HG03378 (cell line): ENCODE measurements around the gene COL20A1.

Source experiments
- ATAC-seq: cut with Tn5 transposase; IDR thresholded peaks from one replicate; pipeline ENCODE4 v1.9.1; 2021; ENCODE audit warnings: mild to moderate bottlenecking, moderate library complexity; ENCODE audit not compliant: unreplicated experiment

COL20A1 gene

DNA sequence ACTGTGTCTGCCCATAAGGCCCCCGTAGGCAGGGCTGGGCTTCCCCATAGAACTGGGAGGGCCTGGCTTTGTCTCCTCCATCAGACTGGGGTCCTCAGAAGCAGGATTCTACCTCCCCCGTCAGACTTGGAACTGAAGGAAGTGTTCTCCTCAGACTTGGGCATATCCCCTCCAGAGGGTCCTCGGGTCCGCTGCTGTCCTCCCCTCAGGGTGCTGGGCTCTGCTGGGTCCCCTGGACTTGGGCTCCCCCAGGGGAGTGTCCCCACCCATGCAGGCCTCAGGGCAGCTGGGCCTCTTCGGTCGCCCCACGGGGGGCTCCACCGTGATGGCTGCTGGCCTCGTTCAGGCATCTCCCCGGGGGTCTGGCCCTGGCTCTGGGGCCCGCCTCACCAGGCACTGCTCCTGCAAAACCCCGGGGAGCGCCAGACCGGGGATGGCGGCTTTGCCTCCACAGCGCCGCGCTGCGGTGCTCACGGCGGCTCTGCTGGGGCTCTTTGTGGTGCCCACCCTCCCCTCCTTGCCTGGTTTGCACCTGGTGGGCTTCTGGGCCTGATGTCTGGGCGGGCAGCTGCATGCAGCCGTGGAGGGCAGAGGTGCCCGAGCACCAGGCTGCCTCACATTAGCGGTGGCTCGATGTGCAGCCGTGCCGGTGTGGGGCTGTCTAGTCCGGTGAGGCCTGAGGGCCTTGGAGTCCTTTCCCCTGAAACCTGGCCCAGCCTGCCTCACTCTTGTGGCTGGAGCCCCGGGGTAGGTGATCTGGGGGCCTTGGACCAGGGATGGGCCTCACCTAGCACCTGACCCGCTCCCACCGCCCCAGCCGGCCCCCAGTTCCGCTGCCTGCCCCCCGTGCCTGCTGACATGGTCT is 13.9 kb downstream of the COL20A1 start:
- ATAC-seq, result no peak

DNA sequence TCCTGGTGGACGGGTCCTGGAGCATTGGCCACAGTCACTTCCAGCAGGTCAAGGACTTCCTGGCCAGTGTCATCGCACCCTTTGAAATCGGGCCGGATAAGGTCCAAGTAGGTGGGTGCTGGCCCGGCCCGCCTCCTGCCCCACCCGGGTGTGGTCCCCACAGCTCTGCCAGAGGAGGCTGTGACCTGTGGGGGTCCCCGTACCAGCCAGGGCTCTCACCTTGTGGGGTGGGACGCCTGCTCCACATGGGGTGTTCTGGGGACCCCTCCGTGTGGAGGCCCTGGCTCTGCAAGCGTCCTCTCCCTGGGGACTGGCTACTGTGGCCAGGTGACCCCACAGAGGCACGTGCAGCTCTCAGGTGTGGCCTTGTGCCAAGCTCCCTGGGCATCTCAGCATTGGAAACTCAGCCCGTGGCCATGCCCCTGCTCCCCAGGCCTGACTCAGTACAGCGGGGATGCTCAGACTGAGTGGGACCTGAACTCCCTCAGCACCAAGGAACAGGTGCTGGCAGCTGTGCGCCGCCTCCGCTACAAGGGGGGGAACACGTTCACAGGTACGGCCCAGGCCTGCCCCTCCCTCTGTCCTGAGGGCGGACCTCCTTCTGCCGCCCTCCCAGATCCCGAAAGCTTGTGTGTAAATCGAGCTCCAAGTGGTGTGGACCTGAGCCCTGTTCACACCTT is 14.7 kb downstream of the COL20A1 start:
- no peak for ATAC-seq

DNA sequence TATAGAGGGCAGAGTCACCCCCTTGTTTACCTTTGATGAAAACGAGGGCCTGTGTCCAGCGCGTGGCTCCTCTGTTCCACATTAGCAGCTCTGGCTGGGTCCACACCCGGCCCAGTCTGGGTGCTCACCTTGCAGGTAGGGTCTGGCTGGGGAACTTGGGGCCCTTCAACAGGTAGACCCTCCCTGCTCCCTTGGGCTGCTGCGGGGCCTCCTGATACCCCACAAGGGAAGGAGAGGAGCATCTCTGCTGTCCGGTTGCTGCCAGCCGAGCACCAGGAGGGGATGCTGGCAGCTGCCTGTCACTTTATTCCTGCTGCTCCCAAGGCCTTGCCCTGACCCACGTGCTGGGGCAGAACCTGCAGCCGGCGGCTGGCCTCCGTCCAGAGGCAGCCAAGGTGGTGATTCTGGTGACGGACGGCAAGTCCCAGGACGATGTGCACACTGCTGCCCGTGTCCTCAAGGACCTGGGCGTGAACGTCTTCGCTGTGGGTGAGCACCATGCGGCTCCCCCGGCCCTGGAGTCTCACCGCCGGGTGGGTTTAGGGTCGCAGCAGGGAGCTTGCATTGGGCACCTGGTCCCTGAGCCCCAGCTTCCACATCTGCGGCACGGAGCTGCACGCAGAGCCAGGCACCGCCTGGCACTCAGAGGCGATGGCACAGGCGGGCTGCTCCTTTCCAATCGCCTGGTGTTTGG is 15.4 kb downstream of the COL20A1 start:
- no peak for ATAC-seq

DNA sequence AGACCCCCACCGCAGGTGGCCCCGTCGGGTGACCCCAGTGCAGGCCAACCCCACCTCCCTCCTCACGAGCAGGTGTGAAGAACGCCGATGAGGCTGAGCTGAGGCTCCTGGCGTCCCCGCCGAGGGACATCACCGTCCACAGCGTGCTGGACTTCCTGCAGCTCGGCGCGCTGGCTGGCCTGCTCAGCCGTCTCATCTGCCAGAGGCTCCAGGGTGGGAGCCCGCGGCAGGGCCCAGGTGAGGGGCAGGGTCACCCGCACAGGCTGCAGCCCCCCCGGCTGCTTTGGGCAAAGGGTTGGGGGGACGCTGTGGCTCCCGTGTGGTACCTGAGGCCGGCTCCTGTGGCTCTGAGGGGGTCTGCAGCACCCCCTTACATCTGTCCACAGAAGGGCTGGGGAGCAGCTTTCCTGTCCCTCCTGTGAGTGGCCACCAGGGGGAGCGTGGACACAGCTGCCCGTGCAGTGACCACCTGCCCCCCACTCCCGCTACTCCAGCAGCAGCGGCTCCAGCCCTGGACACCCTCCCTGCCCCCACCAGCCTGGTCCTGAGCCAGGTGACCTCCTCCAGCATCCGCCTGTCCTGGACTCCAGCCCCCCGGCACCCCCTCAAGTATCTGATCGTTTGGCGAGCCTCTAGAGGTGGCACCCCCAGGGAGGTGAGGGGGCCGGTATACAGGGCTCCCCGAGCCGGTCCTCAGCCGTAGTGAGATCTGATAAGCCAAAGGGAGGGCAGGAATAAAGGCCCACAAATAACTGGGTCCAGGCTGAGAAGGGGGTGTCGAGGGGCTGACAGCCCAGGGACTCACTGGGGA is 16.5 kb downstream of the COL20A1 start:
- ATAC-seq, result no peak

DNA sequence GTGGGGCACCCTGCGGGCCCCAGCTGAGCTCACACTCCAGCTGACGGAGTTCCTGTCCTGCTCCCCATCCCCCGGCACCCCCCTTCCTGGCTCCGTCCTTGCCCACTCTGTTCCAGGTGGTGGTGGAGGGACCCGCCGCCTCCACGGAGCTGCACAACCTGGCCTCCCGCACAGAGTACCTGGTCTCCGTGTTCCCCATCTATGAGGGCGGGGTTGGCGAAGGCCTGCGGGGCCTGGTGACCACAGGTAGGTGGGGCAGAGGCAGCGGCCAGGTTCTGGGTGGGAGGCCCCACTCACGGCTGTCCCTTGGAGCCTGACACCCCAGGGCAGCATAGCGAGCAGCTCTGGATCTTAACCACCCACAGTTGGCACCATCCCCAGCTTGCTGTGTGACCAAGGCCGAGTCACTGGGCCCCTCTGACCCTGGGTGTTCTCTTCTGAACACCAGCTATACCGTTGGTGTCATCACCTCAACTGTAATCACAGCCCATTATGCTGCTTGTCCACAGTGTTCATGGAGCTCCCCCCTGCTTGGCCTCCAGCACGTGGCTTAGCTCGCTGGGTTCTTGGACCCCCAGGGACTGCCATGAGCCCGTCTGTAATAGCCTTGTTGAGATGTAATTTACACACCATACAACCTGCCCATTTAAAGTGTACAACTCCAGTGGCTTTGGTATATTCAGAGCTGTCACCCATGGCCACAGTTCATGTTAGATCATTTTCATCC is 17.4 kb downstream of the COL20A1 start:
- no peak for ATAC-seq

DNA sequence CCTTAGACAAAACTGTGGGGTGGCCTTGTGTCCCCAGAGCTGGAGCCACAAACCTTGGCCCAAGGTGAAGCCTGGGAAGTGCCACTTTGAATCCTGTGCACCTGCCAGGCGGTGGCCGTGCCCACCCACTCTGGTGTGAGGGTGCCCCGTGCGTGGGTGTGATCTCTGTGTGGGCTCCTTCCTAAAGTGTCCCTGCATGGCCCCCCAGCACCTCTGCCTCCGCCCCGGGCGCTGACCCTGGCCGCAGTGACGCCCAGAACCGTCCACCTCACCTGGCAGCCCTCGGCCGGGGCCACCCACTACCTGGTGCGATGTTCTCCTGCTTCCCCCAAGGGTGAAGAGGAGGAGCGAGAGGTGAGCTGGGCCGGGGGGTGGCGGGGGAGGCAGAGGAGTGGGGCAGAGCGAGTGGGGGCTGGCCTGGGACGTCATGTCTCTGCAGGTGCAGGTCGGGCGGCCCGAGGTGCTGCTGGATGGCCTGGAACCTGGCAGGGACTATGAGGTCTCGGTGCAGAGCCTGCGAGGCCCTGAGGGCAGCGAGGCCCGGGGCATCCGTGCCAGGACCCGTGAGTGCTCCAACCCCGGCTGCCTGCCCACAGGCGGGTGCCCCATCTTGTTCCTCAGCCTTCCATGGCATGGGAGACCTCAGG is 18.3 kb downstream of the COL20A1 start:
- no peak for ATAC-seq

DNA sequence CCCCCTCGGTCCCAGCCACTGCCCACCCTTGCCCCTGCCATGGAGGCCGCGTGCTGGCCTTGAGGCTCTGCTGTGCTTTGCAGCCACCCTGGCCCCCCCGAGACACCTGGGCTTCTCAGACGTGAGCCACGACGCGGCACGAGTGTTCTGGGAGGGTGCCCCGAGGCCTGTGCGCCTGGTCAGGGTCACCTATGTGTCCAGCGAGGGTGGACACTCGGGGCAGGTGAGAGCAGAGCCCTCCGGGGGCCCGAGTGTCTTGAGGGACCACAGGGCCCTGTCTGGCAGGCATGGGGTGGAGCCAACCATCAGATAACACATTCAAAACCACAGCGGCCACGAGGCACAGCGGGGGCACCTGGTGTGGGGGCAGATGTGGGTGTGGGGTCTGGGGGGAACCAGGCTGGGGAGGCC is 18.9 kb downstream of the COL20A1 start:
- no peak for ATAC-seq

DNA sequence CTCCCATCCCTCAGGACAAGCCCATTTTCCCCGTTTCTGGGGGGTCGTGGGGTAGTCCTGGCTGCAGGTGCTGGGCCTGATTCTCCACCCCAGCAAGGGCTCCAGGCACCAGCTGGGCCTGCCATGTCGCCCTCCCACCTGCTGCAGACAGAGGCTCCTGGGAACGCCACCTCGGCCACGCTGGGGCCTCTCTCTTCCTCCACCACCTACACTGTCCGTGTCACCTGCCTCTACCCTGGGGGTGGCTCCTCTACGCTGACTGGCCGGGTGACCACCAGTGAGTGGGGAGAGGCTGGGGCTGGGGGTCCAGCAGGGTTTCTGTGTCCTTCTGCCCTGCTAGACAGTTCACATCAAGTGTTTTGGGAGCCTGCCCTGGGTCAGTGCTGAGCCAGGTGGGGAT is 19.3 kb downstream of the COL20A1 start:
- ATAC-seq, result no peak

DNA sequence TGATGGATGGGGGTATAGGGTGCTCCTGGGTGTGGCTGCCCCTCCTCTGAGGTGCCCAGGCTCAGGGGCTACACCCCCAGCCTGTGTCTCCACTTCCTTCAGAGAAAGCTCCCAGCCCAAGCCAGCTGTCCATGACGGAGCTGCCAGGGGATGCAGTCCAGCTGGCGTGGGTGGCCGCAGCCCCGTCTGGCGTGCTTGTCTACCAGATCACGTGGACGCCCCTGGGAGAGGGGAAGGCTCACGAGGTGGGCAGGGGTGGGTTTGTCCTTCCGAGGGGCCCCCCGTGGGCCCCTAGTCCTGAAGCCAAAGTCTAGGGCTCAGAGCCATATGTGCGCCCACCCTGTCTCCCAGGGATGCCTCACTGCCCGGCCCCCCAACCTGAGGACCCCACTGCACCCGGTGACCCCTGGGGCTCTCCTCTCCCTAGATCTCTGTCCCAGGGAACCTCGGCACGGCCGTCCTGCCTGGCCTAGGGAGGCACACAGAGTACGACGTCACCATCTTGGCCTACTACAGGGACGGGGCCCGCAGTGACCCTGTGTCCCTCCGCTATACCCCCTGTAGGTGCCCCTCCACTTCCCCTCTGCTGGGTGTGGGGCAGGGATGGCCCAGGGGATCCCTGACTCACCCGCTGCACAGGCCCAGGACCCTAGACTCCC is 19.8 kb downstream of the COL20A1 start:
- ATAC-seq, result no peak

DNA sequence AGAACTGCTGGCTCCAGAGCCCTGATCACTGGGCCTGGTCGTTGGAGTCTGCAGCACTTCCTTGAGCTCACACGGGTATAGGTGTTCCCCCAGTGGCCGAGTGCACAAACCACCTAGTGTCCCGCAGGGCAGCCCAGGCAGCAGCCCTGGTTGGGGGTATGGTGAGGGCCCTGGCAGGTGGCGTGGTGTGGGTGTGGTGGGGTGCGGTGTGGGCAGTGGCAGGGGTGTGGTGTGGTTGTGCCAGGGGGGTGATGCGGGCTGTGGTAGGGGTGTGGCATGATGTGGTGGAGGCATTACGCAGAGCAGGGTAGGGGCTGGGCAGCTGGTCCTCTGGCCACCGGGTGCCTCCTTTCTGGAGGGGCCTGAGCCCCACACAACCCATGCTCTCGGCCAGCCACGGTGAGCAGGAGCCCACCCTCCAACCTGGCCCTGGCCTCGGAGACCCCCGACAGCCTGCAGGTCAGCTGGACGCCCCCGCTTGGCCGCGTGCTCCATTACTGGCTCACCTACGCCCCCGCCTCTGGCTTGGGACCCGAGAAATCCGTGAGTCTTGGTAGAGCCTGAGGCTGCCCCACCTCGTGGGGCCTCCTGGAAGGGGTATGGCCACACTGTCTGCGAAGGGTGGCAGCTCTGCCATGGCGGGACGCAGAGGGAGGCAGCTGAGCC is 20.5 kb downstream of the COL20A1 start:
- no peak for ATAC-seq

DNA sequence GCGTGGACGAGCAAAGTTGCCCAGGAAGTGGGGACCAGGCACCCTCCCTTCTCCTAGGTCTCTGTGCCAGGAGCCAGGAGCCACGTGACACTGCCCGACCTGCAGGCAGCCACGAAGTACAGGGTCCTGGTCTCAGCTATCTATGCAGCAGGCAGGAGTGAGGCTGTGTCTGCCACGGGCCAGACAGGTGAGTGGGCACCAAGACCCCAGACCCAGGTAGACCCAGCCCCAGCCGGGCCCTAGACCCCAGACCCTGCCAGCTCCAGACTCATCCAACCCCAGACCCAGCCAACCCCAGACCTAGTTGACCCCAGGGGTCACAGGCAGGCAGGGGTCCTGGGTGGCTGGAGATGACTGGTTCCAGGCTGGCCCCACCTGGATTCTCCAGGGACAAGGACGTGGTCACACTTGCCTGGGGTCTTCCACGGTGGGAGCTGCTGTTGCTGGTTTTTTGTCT is 21.1 kb downstream of the COL20A1 start:
- ATAC-seq, result no peak

DNA sequence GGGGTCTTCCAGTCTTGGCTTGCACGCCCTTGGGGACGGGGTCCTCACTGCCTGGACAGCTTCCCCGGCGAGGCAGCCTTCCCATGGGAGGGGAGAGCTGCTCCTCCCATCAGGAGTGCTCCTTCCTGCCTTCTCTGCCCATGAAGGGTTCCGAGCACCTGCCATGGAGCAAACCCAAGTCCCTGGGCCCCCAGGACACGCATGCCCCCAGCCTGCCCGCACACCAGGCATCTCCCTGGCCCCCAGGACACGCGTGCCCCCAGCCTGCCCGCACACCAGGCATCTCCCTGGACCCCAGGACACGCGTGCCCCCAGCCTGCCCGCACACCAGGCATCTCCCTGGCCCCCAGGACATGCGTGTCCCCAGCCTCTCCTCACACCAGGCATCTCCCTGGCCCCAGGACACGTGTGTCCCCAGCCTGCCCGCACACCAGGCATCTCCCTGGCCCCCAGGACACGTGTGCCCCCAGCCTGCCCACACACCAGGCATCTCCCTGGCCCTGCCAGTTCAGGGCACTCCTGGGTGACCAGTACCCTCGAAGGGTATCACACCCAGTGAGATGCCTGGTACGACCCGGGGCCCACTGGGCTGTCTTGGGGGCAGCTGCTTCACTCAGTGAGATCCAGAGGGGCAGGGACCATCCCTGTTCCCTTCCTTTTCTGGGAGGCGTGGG is 21.7 kb downstream of the COL20A1 start:
- ATAC-seq, result no peak

DNA sequence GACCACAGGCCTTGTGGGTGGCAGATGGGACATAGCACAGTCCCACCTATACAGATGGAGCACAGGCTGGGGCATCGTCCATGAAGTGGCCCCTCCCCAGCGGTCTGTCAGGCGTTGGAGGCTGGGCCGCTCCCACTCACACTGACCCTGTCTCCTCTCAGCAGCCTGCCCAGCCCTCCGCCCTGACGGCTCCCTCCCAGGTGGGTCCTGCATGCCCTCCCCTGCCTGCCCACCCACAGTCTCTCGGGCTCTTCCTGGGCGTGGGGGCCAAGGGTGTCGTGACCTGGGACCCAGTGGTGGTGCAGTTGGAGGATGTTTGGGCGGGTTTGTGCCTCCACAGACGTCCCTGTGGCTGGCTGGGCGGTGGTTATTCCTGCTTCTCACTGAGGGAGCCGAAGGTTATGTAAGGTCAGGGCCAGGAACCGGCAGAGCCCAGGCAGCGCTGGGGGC is 22.3 kb downstream of the COL20A1 start:
- ATAC-seq, result no peak

DNA sequence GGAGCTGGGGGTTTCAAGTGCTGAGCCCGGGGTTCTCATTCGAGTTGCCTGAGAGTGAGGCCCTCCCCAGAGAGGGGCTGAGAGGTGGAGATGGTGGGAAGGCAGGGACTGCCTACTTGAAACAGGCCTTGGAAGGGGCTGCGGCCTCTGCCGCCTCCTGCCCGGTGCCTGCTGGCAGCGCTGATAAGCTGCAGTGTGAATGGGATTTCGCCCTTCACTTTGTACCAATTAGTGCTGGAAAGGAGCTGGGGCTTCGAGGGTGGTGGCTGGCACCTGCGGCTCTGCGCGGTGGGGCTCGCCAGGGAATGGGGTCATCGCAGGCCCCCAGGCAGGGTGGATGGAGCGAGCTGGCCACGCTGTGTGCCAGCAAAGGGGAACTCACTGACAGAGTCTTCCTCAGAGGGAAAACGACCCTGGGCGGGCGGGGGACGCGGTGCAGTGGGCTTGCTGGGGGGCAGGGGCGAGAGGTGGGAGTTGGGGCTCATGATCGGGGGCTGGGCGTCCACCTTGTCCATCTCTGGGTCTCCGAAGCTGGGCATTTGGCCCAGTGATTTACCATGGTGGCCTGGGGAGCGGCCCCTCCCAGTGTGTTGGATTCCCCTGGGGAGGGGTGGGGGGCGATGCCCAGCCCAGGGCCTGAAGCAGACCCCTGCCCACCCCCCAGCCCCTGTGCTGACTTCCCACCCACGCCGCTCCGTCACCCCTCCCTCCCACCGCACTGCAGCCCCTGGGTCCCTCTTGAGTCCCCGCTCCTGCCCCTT is 22.9 kb downstream of the COL20A1 start:
- ATAC-seq, result no peak

DNA sequence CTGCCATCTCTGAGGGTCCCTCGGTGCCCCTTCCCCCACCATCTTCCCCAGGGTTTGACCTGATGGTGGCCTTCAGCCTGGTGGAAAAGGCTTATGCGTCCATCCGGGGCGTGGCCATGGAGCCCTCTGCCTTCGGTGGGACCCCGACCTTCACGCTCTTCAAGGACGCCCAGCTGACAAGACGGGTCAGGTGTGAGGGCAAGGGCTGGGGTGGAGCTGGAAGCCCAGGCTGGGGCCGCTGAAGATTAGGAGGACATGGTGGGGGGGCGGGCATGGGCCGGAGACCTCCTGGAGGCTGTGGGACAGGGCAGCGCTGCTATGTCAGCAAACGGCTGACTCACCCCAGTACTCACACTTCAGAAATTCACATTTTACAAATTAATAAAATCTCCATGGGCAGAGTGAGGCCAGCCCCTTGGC is 23.5 kb downstream of the COL20A1 start:
- no peak for ATAC-seq

DNA sequence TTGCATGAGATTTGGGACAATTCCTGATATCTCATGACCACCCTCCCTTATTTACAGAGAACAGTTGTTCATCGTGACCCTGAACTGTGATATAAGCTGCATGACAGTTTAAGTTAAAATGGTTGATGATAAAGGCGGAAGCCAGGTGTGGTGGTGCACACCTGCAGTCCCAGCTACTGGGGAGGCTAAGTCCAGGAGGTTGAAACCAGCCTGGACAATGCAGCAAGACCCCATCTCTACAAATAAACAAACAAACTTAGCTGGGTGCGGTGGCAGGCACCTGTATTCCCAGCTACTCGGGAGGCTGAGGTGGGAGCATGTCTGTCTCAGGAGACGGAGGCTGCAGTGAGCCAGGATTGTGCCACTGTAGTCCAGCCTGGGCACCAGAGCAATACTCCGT is 24.1 kb downstream of the COL20A1 start:
- ATAC-seq, result no peak

DNA sequence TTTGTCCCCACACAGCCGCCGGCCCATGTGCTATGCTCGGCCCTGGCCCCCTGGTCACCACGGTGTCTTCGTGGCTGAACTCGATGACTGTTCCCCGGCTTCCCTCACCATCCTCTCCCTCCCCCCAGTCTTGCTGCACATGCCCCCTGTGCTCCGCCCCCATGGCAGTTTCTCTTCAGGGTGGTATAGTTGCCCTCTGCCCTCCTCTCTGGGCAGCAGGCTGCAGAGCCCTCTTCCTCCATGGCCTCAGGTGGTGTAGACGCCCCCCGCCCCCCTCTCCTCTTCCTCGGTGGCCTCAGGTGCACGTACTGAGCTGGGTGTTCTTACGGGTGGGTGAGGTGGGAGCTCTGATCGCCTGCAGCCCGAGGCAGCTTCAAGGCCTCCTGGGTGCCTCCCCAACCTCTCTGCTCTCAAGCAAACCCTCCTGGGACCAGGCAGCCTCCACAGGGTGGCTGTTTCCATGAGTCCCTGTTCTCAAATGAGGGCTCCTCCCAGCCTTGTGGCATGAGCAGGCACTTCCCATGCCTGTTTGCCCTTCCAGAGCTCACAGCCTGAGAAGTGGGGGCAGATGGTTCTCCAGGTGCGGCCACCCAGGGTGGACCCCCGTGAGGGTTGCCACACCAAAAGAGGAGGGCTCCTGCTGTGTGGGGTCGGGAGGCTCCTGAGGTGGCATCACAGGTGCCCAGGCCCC is 24.8 kb downstream of the COL20A1 start:
- no peak for ATAC-seq
